Fibroblast of villous mesenchyme (primary cell): ENCODE measurements around the gene RARG. TPM values are rescaled to one million over a fixed set of nuclear protein-coding genes. Genes with fewer than 3 reads are reported as not detected.

ENCODE experiments used
- DNase-seq: peaks from one replicate; pipeline ENCODE4 v3.0.0-alpha.2; 2010; ENCODE audit warnings: low read depth
- H3K4me3 ChIP-seq: 2 replicates; pipeline ENCODE4 v1.5.1; 2011; ENCODE audit warnings: low read depth, mild to moderate bottlenecking, low read length
- total RNA-seq: library from RNA; depleted of rRNA; stranded (reverse); fragments of >200 nt; gene quantifications from 2 replicates; pipeline ENCODE4 v1.2.3, GENCODE V29; 2012
- TF ChIP-seq, protein P1 (sequence below): IDR thresholded peaks from 2 replicates; pipeline ENCODE4 v1.5.1; 2012; ENCODE audit warnings: low read depth, mild to moderate bottlenecking, low read length; ENCODE audit not compliant: insufficient read depth

The RARG gene
- total RNA-seq, 1 donor: 29.4 TPM

- TF ChIP-seq, protein P1, sequence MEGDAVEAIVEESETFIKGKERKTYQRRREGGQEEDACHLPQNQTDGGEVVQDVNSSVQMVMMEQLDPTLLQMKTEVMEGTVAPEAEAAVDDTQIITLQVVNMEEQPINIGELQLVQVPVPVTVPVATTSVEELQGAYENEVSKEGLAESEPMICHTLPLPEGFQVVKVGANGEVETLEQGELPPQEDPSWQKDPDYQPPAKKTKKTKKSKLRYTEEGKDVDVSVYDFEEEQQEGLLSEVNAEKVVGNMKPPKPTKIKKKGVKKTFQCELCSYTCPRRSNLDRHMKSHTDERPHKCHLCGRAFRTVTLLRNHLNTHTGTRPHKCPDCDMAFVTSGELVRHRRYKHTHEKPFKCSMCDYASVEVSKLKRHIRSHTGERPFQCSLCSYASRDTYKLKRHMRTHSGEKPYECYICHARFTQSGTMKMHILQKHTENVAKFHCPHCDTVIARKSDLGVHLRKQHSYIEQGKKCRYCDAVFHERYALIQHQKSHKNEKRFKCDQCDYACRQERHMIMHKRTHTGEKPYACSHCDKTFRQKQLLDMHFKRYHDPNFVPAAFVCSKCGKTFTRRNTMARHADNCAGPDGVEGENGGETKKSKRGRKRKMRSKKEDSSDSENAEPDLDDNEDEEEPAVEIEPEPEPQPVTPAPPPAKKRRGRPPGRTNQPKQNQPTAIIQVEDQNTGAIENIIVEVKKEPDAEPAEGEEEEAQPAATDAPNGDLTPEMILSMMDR: no peak
- DNase-seq: no peak
- no peak overlapping the region for H3K4me3 ChIP-seq
These were observed 70.7 kb downstream of the RARG start for GRCh38 chr12:53161119-53161911.

DNA sequence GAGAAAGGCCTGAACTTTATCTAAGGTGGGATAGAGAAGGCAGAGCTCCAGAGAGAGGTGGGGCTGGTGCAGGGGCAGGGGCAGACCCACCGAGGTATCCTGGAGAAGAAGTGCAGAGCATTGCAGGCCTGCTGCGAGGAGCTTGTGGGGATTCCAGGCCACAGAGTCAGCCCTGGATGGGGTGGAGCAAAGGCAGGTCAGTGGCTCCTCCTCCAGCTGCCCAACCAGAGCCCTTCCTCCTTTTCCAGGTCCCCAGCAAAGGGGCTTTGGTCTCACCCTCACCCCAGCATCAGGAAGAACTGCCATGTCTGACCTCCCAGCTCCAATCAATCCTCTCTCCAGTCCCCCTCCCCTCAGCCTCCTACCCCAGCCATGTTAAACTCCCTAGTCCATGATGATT lies 71.3 kb downstream of the RARG start:
- TF ChIP-seq, protein P1: no peak
- no peak overlapping the region for H3K4me3 ChIP-seq
- DNase-seq: no peak

Other genes with a start within 250 kb of the RARG start
- gene EIF4B, start 225.8 kb downstream of the RARG start, total RNA-seq: 838 and 849 TPM in 2 replicates
- gene TNS2, start 182.1 kb downstream of the RARG start, total RNA-seq: 36.7 and 46.1 TPM in 2 replicates
- 17.4 and 19.4 TPM in 2 replicates for gene SPRYD3, start 152.8 kb downstream of the RARG start, total RNA-seq
- gene IGFBP6, start 134.5 kb downstream of the RARG start, total RNA-seq: 277 and 396 TPM in 2 replicates
- gene SOAT2, start 128.7 kb downstream of the RARG start, total RNA-seq: not detected in 2 replicates
- 10.6 and 10.8 TPM in 2 replicates for gene ZNF740, start 51.5 kb downstream of the RARG start, total RNA-seq
- gene CSAD, start 51.3 kb downstream of the RARG start, total RNA-seq: 5.5 and 7.8 TPM in 2 replicates
- gene ITGB7, start 25.0 kb downstream of the RARG start, total RNA-seq: under 0.01 TPM in 1 of 2 replicates, not detected in the other
- 4.8 and 6.5 TPM in 2 replicates for gene ESPL1, start 36.1 kb upstream of the RARG start, total RNA-seq
- gene PFDN5, start 63.3 kb upstream of the RARG start, total RNA-seq: 328 and 382 TPM in 2 replicates
- gene MYG1, start 67.5 kb upstream of the RARG start, total RNA-seq: 30.2 and 39.6 TPM in 2 replicates
- 42.8 and 43.6 TPM in 2 replicates for gene AAAS, start 89.4 kb upstream of the RARG start, total RNA-seq
- not detected in 2 replicates for gene SP7, start 104.1 kb upstream of the RARG start, total RNA-seq
- gene SP1, start 148.0 kb upstream of the RARG start, total RNA-seq: 31.2 and 45.3 TPM in 2 replicates
- gene AMHR2, start 191.6 kb upstream of the RARG start, total RNA-seq: not detected in 2 replicates
- gene PRR13, start 209.5 kb upstream of the RARG start, total RNA-seq: 60.0 and 64.4 TPM in 2 replicates
- 193 and 237 TPM in 2 replicates for gene PCBP2, start 219.9 kb upstream of the RARG start, total RNA-seq